IMR-90 (cell line): ENCODE data around the gene NIPAL3. TPM values are rescaled to one million over a fixed set of nuclear protein-coding genes. Genes with fewer than 3 reads are reported as not detected.

Experiments used
- ATAC-seq: fragments of 200-7000 bp; cut with Tn5 transposase; 2 replicates; pipeline ENCODE4 v1.9.1; 2020; ENCODE audit warnings: low read depth, mild to moderate bottlenecking, moderate library complexity
- BruUV-seq: library from RNA; stranded (reverse); fragments of 400-500 nt; replicated peaks from 2 replicates; lab custom pipeline; 2021; lab: Mats Ljungman, UMichigan
- CTCF ChIA-PET: fragments of 300-600 bp; formaldehyde crosslinking; extraction: SDS; loops from one replicate; lab custom pipeline; 2021; ENCODE audit warnings: antibody characterized with exemption; lab: Yijun Ruan, JAX
- POLR2A ChIA-PET: fragments of 300-600 bp; sonication (Branson Sonifier 250); formaldehyde crosslinking; loops from one replicate; lab custom pipeline; 2022; ENCODE audit warnings: antibody characterized with exemption; ENCODE audit not compliant: unreplicated experiment; lab: Charles Lee
- DNase-seq: peaks from one replicate; pipeline ENCODE4 v3.0.0; 2013
- H2AFZ ChIP-seq: replicated peaks from 2 replicates; pipeline ENCODE3; 2013; ENCODE audit warnings: low read length, mild to moderate bottlenecking; ENCODE audit not compliant: poor library complexity
- H2AK5ac ChIP-seq: 2 replicates; pipeline ENCODE4 v1.6.1; 2013; ENCODE audit warnings: low read depth, low read length, inconsistent platforms
- H2AK9ac ChIP-seq: replicated peaks from 2 replicates; pipeline ENCODE3; 2013; ENCODE audit warnings: mild to moderate bottlenecking, low read depth, low read length, moderate library complexity; ENCODE audit not compliant: poor library complexity
- H2BK120ac ChIP-seq: 2 replicates; pipeline ENCODE4 v1.6.1; 2013; ENCODE audit warnings: low read depth, low read length, inconsistent platforms
- H2BK15ac ChIP-seq: 3 replicates; pipeline ENCODE4 v1.6.1; 2013; ENCODE audit warnings: low read depth, low read length, inconsistent platforms
- H2BK20ac ChIP-seq: 2 replicates; pipeline ENCODE4 v1.6.1; 2013; ENCODE audit warnings: low read depth, mild to moderate bottlenecking, inconsistent platforms, low read length, moderate library complexity
- H2BK5ac ChIP-seq: 2 replicates; pipeline ENCODE4 v1.6.1; 2013; ENCODE audit warnings: mild to moderate bottlenecking, low read depth, low read length, inconsistent platforms; ENCODE audit not compliant: poor library complexity, severe bottlenecking
- H3K14ac ChIP-seq: replicated peaks from 2 replicates; pipeline ENCODE4 v1.6.1; 2013; ENCODE audit warnings: low read depth, low read length, inconsistent platforms
- H3K18ac ChIP-seq: 2 replicates; pipeline ENCODE4 v1.6.1; 2013; ENCODE audit warnings: low read depth, low read length, control low read depth
- H3K23ac ChIP-seq: 2 replicates; pipeline ENCODE4 v1.6.1; 2013; ENCODE audit warnings: low read depth, low read length, inconsistent platforms
- H3K27ac ChIP-seq: 2 replicates; pipeline ENCODE4 v1.5.1; 2013; ENCODE audit warnings: mild to moderate bottlenecking, control low read depth, low read length; ENCODE audit not compliant: insufficient read depth
- H3K27me3 ChIP-seq: 2 replicates; pipeline ENCODE4 v1.6.1; 2013; ENCODE audit warnings: low read length; ENCODE audit not compliant: control insufficient read depth, insufficient read depth
- H3K36me3 ChIP-seq: 2 replicates; pipeline ENCODE4 v1.6.1; 2013; ENCODE audit warnings: low read length, mixed read lengths; ENCODE audit not compliant: control insufficient read depth, insufficient read depth
- H3K4ac ChIP-seq: 2 replicates; pipeline ENCODE4 v1.6.1; 2013; ENCODE audit warnings: low read depth, low read length, inconsistent platforms
- H3K4me1 ChIP-seq: 2 replicates; pipeline ENCODE4 v1.6.1; 2013; ENCODE audit warnings: low read length, mixed read lengths; ENCODE audit not compliant: control insufficient read depth, insufficient read depth
- H3K4me2 ChIP-seq: 2 replicates; pipeline ENCODE4 v1.6.1; 2013; ENCODE audit warnings: low read depth, mild to moderate bottlenecking, control low read depth, low read length, moderate library complexity
- H3K4me3 ChIP-seq: 2 replicates; pipeline ENCODE4 v1.5.1; 2013; ENCODE audit warnings: low read depth, mild to moderate bottlenecking, control low read depth, low read length, moderate library complexity; ENCODE audit not compliant: insufficient read depth
- H3K56ac ChIP-seq: 2 replicates; pipeline ENCODE4 v1.6.1; 2013; ENCODE audit warnings: low read length, inconsistent platforms; ENCODE audit not compliant: insufficient read depth; ENCODE audit errors: extremely low read depth
- H3K79me1 ChIP-seq, 2 experiments: 2 replicates each; pipeline ENCODE4 v1.6.1; 2013; ENCODE audit warnings: low read length in 2 of 2, inconsistent platforms in 1 of 2, low read depth in 1 of 2
- H3K9ac ChIP-seq: 2 replicates; pipeline ENCODE4 v1.6.1; 2013; ENCODE audit warnings: low read depth, low read length, control low read depth
- H3K9me1 ChIP-seq: 2 replicates; pipeline ENCODE4 v1.6.1; 2013; ENCODE audit warnings: low read length, inconsistent platforms; ENCODE audit not compliant: insufficient read depth
- H3K9me3 ChIP-seq: 2 replicates; pipeline ENCODE4 v1.6.1; 2013; ENCODE audit warnings: low read length; ENCODE audit not compliant: control insufficient read depth, insufficient read depth
- H4K20me1 ChIP-seq: 2 replicates; pipeline ENCODE4 v1.6.1; 2013; ENCODE audit warnings: low read length, inconsistent platforms; ENCODE audit not compliant: insufficient read depth
- H4K5ac ChIP-seq: 2 replicates; pipeline ENCODE4 v1.6.1; 2013; ENCODE audit warnings: mild to moderate bottlenecking, low read depth, low read length, control low read depth
- H4K8ac ChIP-seq, 2 experiments: 2 replicates each; pipeline ENCODE4 v1.6.1; 2013; ENCODE audit warnings: low read depth in 2 of 2, low read length in 2 of 2, control low read depth in 1 of 2, inconsistent platforms in 1 of 2
- H4K91ac ChIP-seq: 2 replicates; pipeline ENCODE4 v1.6.1; 2013; ENCODE audit warnings: low read depth, low read length, inconsistent platforms; ENCODE audit not compliant: insufficient read depth
- BHLHE40 ChIP-seq: fragments of 150-350 bp; IDR thresholded peaks from 2 replicates; pipeline ENCODE4 v1.6.1; 2016; ENCODE audit warnings: mild to moderate bottlenecking, low read depth, low read length
- CEBPB ChIP-seq: IDR thresholded peaks from 2 replicates; pipeline ENCODE4 v1.6.1; 2012; ENCODE audit warnings: low read depth, low read length, improper control_type of control experiment
- MAZ ChIP-seq: IDR thresholded peaks from 2 replicates; pipeline ENCODE4 v1.6.1; 2012; ENCODE audit warnings: low read depth, mild to moderate bottlenecking, low read length, improper control_type of control experiment, moderate library complexity, borderline replicate concordance
- NFE2L2 ChIP-seq: fragments of 150-350 bp; IDR thresholded peaks from 2 replicates; pipeline ENCODE4 v1.6.1; 2016; ENCODE audit warnings: low read depth, mild to moderate bottlenecking, low read length
- POLR2A ChIP-seq: IDR thresholded peaks from 2 replicates; pipeline ENCODE4 v1.6.1; 2012; ENCODE audit warnings: mild to moderate bottlenecking, low read depth, low read length
- RAD21 ChIP-seq: IDR thresholded peaks from 2 replicates; pipeline ENCODE4 v1.6.1; 2012; ENCODE audit warnings: low read length, improper control_type of control experiment
- RCOR1 ChIP-seq: IDR thresholded peaks from 2 replicates; pipeline ENCODE4 v1.6.1; 2012; ENCODE audit warnings: mild to moderate bottlenecking, low read length, improper control_type of control experiment; ENCODE audit not compliant: insufficient replicate concordance
- RFX5 ChIP-seq: IDR thresholded peaks from 2 replicates; pipeline ENCODE4 v1.8.0; 2012; ENCODE audit warnings: low read depth, mild to moderate bottlenecking, low read length, moderate library complexity
- SMC3 ChIP-seq: fragments of 150-350 bp; IDR thresholded peaks from 2 replicates; pipeline ENCODE4 v1.6.1; 2016; ENCODE audit warnings: low read depth, mild to moderate bottlenecking, antibody characterized with exemption, low read length, moderate library complexity
- USF2 ChIP-seq: fragments of 150-350 bp; IDR thresholded peaks from 2 replicates; pipeline ENCODE4 v1.6.1; 2017; ENCODE audit warnings: mild to moderate bottlenecking, antibody characterized with exemption, low read length, low read depth
- WGBS, 2 experiments: methylation state at CpG; one replicate each; pipeline versions ENCODE4 v1.1.5 to v1.1.7; 2013; ENCODE audit warnings: missing lambda C conversion rate in 2 of 2; ENCODE audit not compliant: insufficient read length in 1 of 2; ENCODE audit errors: extremely low coverage in 2 of 2; 5-methylcytosine and 5-hydroxymethylcytosine counted together
- dilution Hi-C: fragments of 300-500 bp; cut with HindIII; formaldehyde crosslinking; loops from one replicate; pipeline ENCODE4 v1.14.3; 2018; ENCODE audit warnings: low sequenced_read_pairs; ENCODE audit not compliant: unreplicated experiment
- in situ Hi-C: fragments of 300-500 bp; cut with MboI; formaldehyde crosslinking; loops from 3 replicates; pipeline ENCODE4 v1.14.3; 2019; ENCODE audit warnings: low sequenced_read_pairs, inconsistent platforms, mixed read lengths
- intact Hi-C: fragments of 100-400 bp; cut with micrococcal nuclease; formaldehyde crosslinking; loops from 2 replicates; pipeline ENCODE4 v1.10.0; 2022
- polyA plus RNA-seq, 3 experiments: library from polyadenylated mRNA; depleted of rRNA; stranded (reverse); fragments of >200 nt; gene quantifications; 2 replicates each; pipeline ENCODE4 v1.2.3, GENCODE V29; 2012; ENCODE audit warnings: low replicate concordance in 1 of 3
- total RNA-seq: library from RNA; depleted of rRNA; stranded (reverse); fragments of >200 nt; gene quantifications from 2 replicates; pipeline ENCODE4 v1.2.3, GENCODE V29; 2012
- TF ChIP-seq, protein P1 (sequence below): conservative IDR thresholded peaks from 2 replicates; pipeline ENCODE4 v1.5.1; 2012; ENCODE audit warnings: mild to moderate bottlenecking, low read depth, low read length, improper control_type of control experiment

Gene NIPAL3
- total and polyA plus RNA-seq, 2 of the 4 experiments (the other 2 are of a cell fraction) = 55.0 to 123 TPM

DNA sequence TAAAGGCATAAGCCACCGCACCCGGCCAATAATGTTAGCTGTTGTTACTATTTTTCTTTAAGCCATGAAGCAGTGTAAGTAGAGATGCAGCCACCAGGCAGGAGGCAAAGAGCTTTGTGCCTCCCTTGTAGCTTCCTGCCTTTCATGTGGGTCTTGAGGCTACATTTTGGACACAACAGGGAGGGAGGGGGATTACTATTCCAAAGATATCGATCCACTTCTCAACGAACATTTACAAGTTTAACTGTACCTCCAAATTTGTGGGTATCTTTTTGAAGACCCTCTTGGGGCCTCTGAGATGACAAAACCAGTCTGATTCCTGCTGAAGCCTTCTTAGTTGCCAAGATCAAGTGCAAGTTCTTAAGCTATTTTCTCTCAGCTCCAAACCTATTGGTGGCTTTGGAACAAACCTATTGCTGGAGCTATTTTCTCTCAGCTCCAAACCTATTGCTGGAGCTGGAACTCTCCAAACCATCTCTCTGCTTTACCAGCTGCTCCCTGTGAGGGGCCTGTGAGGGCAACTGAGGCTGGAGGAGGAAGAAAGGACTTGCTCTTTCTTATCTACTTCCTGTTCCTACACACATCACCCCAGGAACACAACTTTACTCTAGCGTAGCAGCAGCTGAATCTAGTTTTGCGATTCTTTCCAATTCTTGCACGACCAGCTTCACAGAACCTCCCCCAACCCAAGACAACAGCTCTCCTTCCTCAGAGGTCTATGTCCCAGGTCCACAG lies 70.9 kb downstream of the NIPAL3 start:
- Histone ChIP-seq H3K9ac (no peak overlapping the region), H4K20me1 (no peaks in the 10 kb centered on the region), H3K27me3 (peaks cover 7% of the 10 kb centered on the region), H3K9me1 (no peaks in the 10 kb centered on the region), H2AK5ac (no peak overlapping the region), H3K4me3 (no peak overlapping the region), H4K91ac (no peak overlapping the region), H3K56ac (no peak overlapping the region), H2BK120ac (no peak overlapping the region), H2BK20ac (no peak overlapping the region), H3K14ac (no peak overlapping the region), H3K79me1 (no peaks in the 10 kb centered on the region), H3K36me3 (no peaks in the 10 kb centered on the region), H2BK5ac (no peak overlapping the region), H2BK15ac (no peak overlapping the region), H3K4ac (no peak overlapping the region), H3K4me1 (no peaks in the 10 kb centered on the region), H2AFZ (no peak overlapping the region), H3K23ac (no peak overlapping the region), H3K27ac (no peak overlapping the region), H3K4me2 (no peak overlapping the region), H4K8ac (no peak overlapping the region), H3K18ac (no peak overlapping the region), H4K5ac (no peak overlapping the region), H3K9me3 (peaks cover 9% of the 10 kb centered on the region), H2AK9ac (no peak overlapping the region)
- ChIA-PET POLR2A (no interaction called here), CTCF (interaction anchor here (1.2 kb wide), 1 partner anchor 9 kb away, joined by 4 read pairs; no protein-coding TSS in a partner anchor)
- dilution Hi-C loops = no loop called here
- TF ChIP-seq RFX5 (no peak), NFE2L2 (no peak), SMC3 (no peak), BHLHE40 (no peak), USF2 (no peak), POLR2A (no peak), RAD21 (no peak), CEBPB (no peak), MAZ (no peak), RCOR1 (no peak)
- TF ChIP-seq, protein P1, sequence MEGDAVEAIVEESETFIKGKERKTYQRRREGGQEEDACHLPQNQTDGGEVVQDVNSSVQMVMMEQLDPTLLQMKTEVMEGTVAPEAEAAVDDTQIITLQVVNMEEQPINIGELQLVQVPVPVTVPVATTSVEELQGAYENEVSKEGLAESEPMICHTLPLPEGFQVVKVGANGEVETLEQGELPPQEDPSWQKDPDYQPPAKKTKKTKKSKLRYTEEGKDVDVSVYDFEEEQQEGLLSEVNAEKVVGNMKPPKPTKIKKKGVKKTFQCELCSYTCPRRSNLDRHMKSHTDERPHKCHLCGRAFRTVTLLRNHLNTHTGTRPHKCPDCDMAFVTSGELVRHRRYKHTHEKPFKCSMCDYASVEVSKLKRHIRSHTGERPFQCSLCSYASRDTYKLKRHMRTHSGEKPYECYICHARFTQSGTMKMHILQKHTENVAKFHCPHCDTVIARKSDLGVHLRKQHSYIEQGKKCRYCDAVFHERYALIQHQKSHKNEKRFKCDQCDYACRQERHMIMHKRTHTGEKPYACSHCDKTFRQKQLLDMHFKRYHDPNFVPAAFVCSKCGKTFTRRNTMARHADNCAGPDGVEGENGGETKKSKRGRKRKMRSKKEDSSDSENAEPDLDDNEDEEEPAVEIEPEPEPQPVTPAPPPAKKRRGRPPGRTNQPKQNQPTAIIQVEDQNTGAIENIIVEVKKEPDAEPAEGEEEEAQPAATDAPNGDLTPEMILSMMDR = no peak
- in situ Hi-C loops = no loop called here
- ATAC-seq = no peak
- intact Hi-C loops = no loop called here
- WGBS, 2 experiments = 81% methylated on average over 5 of the region's 7 CpGs; no CpG with 5 or more reads in 1 of the 2 experiments
- BruUV-seq = no TSS peak
- DNase-seq = no peak
